ENCODE data around the gene RAD9A.

The RAD9A gene

DNA sequence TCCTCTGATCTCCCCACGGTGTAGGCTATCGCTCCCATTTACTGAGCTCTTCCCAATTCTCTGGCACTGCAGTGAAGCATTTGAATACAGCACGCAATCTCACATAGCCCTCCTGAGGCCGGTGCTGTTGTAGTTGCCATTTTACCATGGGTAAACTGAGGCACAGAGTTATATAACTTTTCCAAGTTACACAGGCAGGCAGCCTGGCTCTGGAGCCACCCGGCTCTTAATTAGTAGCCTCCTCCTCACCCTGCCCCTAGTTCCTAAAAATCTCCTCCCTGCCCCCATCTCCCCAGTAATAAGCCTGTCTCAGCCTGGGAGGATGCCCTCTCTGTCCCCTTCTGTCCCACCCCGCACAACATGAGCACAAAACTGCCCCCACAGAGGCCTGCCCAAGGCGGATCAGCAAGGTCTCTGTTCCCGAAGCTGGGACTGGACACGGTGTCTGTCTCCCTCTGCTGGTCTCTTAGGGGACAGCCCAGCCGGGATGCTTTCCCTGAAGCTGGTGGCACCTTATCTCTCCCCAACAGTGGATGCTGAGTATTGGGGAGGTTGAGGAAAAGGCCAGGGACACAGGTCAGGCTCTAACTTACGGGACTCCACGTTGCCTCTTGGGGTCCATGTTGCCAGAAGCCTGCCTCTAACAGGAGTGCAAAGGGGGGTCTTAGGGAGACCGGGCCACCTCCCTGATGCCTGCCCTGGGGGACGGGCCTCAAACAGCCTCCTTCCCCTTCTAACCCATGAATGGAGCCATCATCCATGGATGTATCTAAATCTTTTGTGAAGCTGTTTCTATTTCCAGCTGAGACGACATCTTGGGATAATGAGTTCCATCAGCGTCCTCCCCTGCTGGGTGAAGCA is 9.3 kb upstream of the RAD9A start:
- no peak for TF ChIP-seq CTCF (IDR thresholded peaks at IDR 0.05; ENCODE audit: low read length, missing control alignments)
- peak; percentile 85 for DNase-seq (ENCODE audit: low read depth)
- no peak overlapping the region for H3K4me3 ChIP-seq (replicated peaks; ENCODE audit: low read depth, low read length)

DNA sequence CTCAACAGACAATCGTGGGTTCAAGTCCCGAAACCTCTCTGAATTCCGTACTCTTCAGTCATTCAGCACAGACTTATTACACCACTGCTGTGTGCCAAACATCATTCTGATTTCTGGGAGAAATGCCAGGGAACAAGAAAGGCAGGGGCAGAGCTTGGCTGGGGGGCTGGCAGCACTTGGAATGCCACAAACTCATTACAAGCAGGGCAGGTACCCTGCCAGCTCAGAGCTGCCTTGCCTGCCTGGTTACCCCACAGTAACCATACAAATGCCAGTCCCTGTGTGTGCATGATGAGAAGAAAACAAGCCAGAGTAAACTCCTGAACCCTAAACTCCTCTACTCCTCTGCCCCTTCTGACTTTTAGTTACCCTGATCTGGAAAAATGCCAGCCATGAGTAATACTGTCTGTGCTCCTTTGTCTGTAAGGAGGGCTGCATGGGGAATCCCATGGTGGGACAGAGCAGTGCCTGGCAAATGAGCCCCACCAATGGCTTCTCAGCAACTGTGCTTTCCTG is 6.9 kb upstream of the RAD9A start:
- H3K4me3 ChIP-seq (replicated peaks; ENCODE audit: low read depth, low read length), result no peak overlapping the region
- TF ChIP-seq CTCF (IDR thresholded peaks at IDR 0.05; ENCODE audit: low read length, missing control alignments), result no peak
- DNase-seq (ENCODE audit: low read depth), result peak; percentile 54

- no peak for DNase-seq (ENCODE audit: low read depth)
- no peak for TF ChIP-seq CTCF (IDR thresholded peaks at IDR 0.05; ENCODE audit: low read length, missing control alignments)
- no peak overlapping the region for H3K4me3 ChIP-seq (replicated peaks; ENCODE audit: low read depth, low read length)
These were observed 4.7 kb upstream of the RAD9A start for GRCh38 chr11:67387069-67387468.

DNA sequence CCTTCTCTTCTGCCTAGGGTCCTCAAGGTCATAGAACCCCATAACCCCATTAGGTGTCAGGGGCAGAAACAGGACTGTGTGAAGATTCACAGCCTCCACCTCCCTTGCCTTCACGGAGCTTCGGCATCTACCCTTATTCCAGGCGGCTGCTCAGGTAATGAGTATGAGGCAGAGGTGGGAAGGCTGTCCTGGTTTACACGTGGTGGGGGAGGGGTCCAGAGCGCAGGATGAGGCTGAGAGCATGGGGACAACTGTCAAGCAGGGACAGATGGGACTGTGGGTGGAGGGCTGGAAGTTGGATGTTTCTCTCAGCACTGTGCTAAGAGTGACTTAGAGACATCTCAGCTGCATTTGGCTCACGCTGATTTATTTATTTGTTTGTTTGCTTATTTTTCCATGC is 4.3 kb upstream of the RAD9A start:
- H3K4me3 ChIP-seq (replicated peaks; ENCODE audit: low read depth, low read length), result no peak overlapping the region
- no peak for TF ChIP-seq CTCF (IDR thresholded peaks at IDR 0.05; ENCODE audit: low read length, missing control alignments)
- DNase-seq (ENCODE audit: low read depth), result no peak

GRCh38 chr11:67389477-67389876 is 2.3 kb upstream of the RAD9A start:
- peak; percentile 69 for TF ChIP-seq CTCF (IDR thresholded peaks at IDR 0.05; ENCODE audit: low read length, missing control alignments)
- no peak overlapping the region for H3K4me3 ChIP-seq (replicated peaks; ENCODE audit: low read depth, low read length)
- no peak for DNase-seq (ENCODE audit: low read depth)

DNA sequence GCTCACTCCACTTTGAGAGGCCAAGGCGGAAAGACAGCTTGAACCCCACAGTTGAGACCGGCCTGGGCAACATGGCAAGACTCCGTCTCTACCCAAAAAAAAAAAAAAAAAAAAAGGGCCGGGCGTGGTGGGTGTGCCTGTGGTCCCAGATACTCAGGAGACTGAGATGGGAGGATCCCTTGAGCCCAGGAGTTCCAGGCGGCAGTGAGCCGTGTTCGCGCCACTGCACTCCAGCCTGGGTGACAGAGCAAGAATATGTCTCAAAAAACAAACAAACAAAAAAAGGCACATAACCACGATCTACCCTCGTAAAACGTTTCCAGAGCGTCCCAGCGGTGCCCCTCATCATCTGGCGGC is 861 bp upstream of the RAD9A start:
- DNase-seq (ENCODE audit: low read depth), result no peak
- no peak for TF ChIP-seq CTCF (IDR thresholded peaks at IDR 0.05; ENCODE audit: low read length, missing control alignments)
- peak overlapping the region; percentile 92 for H3K4me3 ChIP-seq (replicated peaks; ENCODE audit: low read depth, low read length)

Data from fibroblast of pulmonary artery (primary cell).